Heart left ventricle (tissue), 13 donors: Measurements from ENCODE around the gene QSOX2.

ENCODE experiments used
- POLR2A ChIP-seq, 2 donors: fragments of 450-650 bp; IDR thresholded peaks; one replicate each; pipeline ENCODE4 v1.6.1; 2017; ENCODE audit warnings: antibody characterized with exemption in 2 of 2, mild to moderate bottlenecking in 2 of 2, moderate library complexity in 2 of 2
- TF ChIP-seq, protein P1 (sequence below), 12 donors: fragments of 200-600 bp; sonication (generic) in 4 of 12; IDR thresholded peaks; one replicate each; pipeline versions ENCODE4 v1.5.0 to v1.8.0; 2018 to 2022; ENCODE audit warnings: antibody characterized with exemption in 12 of 12, mild to moderate bottlenecking in 5 of 12
- donor health status: ischemic (EF 13 %, LVEDD 7.1; RV severe dilation, severe dysfunction).
- donor health status: DM: no; HTN: yes; CAD: no.
- donor health status: DM: no; HTN: no; CAD: no.
- donor health status: ischemic (EF 25% LVEDD 6.9; RV normal size, moderate dysfunction).
- donor health status: ischemic (EF 25% LVEDD 5.7; RV mildly dilated, moderate dysfunction).
- donor health status: ischemic (EF 35%, LVEDD 5.7; RV mildly dilated, moderate dysfunction).
- donor health status: nonischemic (EF 11% LVEDD 7.7; RV severe dilation, severe dysfunction).
- donor health status: DM: yes; HTN: yes; CAD: no.
- donor health status: PGD.
- donor health status: ischemic (EF 29% LVEDD 5.4; RV normal size, mild dysfunction).
- donor health status: nonischemic (EF 23%, LVEDD 6.1; RV moderate dilation, normal function).

GRCh38 chr9:136273244-136273865 lies 27.7 kb upstream of the QSOX2 start:
- TF ChIP-seq, protein P1, sequence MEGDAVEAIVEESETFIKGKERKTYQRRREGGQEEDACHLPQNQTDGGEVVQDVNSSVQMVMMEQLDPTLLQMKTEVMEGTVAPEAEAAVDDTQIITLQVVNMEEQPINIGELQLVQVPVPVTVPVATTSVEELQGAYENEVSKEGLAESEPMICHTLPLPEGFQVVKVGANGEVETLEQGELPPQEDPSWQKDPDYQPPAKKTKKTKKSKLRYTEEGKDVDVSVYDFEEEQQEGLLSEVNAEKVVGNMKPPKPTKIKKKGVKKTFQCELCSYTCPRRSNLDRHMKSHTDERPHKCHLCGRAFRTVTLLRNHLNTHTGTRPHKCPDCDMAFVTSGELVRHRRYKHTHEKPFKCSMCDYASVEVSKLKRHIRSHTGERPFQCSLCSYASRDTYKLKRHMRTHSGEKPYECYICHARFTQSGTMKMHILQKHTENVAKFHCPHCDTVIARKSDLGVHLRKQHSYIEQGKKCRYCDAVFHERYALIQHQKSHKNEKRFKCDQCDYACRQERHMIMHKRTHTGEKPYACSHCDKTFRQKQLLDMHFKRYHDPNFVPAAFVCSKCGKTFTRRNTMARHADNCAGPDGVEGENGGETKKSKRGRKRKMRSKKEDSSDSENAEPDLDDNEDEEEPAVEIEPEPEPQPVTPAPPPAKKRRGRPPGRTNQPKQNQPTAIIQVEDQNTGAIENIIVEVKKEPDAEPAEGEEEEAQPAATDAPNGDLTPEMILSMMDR (IDR thresholded peaks at IDR 0.05): no peak
- no peak for TF ChIP-seq POLR2A (IDR thresholded peaks at IDR 0.05)
